Tibial artery (tissue), 4 donors: ENCODE data around the gene CD247.

ENCODE experiments used
- DNase-seq, 2 donors: peaks; one replicate each; pipeline ENCODE4 v3.0.0-alpha.2; 2019
- H3K27ac ChIP-seq, 2 donors: fragments of 200-600 bp; sonication (generic) in 1 of 2; 1 replicate in 1 of 2; 2 replicates in 1 of 2; pipeline ENCODE4 v1.5.1; 2018 to 2019; ENCODE audit warnings: mild to moderate bottlenecking in 1 of 2
- H3K27me3 ChIP-seq, 2 donors: fragments of 200-600 bp; sonication (generic) in 1 of 2; one replicate each; pipeline versions ENCODE4 v1.5.1 to v1.6.0; 2016 to 2019
- H3K36me3 ChIP-seq, 3 donors: fragments of 200-600 bp; sonication (generic) in 2 of 3; one replicate each; pipeline ENCODE4 v1.5.1; 2016 to 2019; ENCODE audit warnings: mild to moderate bottlenecking in 2 of 3
- H3K4me1 ChIP-seq, 4 donors: fragments of 200-600 bp; sonication (generic) in 2 of 4; 1 replicate in 3 of 4; 2 replicates in 1 of 4; pipeline ENCODE4 v1.5.1; 2016 to 2019
- H3K4me3 ChIP-seq, 2 donors: fragments of 200-600 bp; sonication (generic) in 1 of 2; 1 replicate in 1 of 2; 2 replicates in 1 of 2; pipeline ENCODE4 v1.5.1; 2018 to 2019; ENCODE audit warnings: mild to moderate bottlenecking in 2 of 2
- H3K9me3 ChIP-seq, 3 donors: fragments of 200-600 bp; sonication (generic) in 1 of 3; one replicate each; pipeline ENCODE4 v1.5.1; 2016 to 2019
- intact Hi-C: fragments of 100-400 bp; cut with DNase I; formaldehyde crosslinking; loops from one replicate; pipeline ENCODE4 v1.15.0; 2023; ENCODE audit warnings: low total_unique reads
- TF ChIP-seq, protein P1 (sequence below), 2 experiments: fragments of 200-600 bp in 1 of 2; fragments of 450-650 bp in 1 of 2; IDR thresholded peaks; one replicate each; pipeline ENCODE4 v1.5.1; 2017 to 2019; ENCODE audit warnings: antibody characterized with exemption in 2 of 2, mild to moderate bottlenecking in 1 of 2, moderate library complexity in 1 of 2

CD247 gene

GRCh38 chr1:167473761-167474160 lies 44.6 kb downstream of the CD247 start:
- TF ChIP-seq, protein P1, sequence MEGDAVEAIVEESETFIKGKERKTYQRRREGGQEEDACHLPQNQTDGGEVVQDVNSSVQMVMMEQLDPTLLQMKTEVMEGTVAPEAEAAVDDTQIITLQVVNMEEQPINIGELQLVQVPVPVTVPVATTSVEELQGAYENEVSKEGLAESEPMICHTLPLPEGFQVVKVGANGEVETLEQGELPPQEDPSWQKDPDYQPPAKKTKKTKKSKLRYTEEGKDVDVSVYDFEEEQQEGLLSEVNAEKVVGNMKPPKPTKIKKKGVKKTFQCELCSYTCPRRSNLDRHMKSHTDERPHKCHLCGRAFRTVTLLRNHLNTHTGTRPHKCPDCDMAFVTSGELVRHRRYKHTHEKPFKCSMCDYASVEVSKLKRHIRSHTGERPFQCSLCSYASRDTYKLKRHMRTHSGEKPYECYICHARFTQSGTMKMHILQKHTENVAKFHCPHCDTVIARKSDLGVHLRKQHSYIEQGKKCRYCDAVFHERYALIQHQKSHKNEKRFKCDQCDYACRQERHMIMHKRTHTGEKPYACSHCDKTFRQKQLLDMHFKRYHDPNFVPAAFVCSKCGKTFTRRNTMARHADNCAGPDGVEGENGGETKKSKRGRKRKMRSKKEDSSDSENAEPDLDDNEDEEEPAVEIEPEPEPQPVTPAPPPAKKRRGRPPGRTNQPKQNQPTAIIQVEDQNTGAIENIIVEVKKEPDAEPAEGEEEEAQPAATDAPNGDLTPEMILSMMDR (IDR thresholded peaks at IDR 0.05) = no peak
- H3K27me3 ChIP-seq = no peaks in the 10 kb centered on the region
- no peak overlapping the region for H3K4me3 ChIP-seq
- no peaks in the 10 kb centered on the region for H3K4me1 ChIP-seq
- no peaks in the 10 kb centered on the region for H3K36me3 ChIP-seq
- no peak overlapping the region for H3K27ac ChIP-seq
- DNase-seq = no peak
- intact Hi-C loops = no loop called here
- H3K9me3 ChIP-seq = no peaks in the 10 kb centered on the region

GRCh38 chr1:167472752-167473521 lies 45.4 kb downstream of the CD247 start:
- intact Hi-C loops = no loop called here
- TF ChIP-seq, protein P1 (IDR thresholded peaks at IDR 0.05) = no peak
- DNase-seq = no peak
- Histone ChIP-seq H3K4me1 (no peaks in the 10 kb centered on the region), H3K36me3 (no peaks in the 10 kb centered on the region), H3K27me3 (no peaks in the 10 kb centered on the region), H3K4me3 (no peak overlapping the region), H3K9me3 (no peaks in the 10 kb centered on the region), H3K27ac (no peak overlapping the region)

- no peaks in the 10 kb centered on the region for H3K36me3 ChIP-seq
- no peaks in the 10 kb centered on the region for H3K27me3 ChIP-seq
- intact Hi-C loops = no loop called here
- H3K27ac ChIP-seq = no peak overlapping the region
- TF ChIP-seq, protein P1 (IDR thresholded peaks at IDR 0.05) = no peak
- H3K4me1 ChIP-seq = no peaks in the 10 kb centered on the region
- no peaks in the 10 kb centered on the region for H3K9me3 ChIP-seq
- DNase-seq = no peak
- no peak overlapping the region for H3K4me3 ChIP-seq
Measured at GRCh38 chr1:167471568-167471967, 46.8 kb downstream of the CD247 start.

GRCh38 chr1:167469280-167469965 lies 48.9 kb downstream of the CD247 start:
- no peaks in the 10 kb centered on the region for H3K27me3 ChIP-seq
- DNase-seq = no peak
- intact Hi-C loops = no loop called here
- H3K36me3 ChIP-seq = no peaks in the 10 kb centered on the region
- no peaks in the 10 kb centered on the region for H3K4me1 ChIP-seq
- no peak overlapping the region for H3K27ac ChIP-seq
- TF ChIP-seq, protein P1 (IDR thresholded peaks at IDR 0.05) = no peak
- H3K4me3 ChIP-seq = no peak overlapping the region
- no peaks in the 10 kb centered on the region for H3K9me3 ChIP-seq

DNA sequence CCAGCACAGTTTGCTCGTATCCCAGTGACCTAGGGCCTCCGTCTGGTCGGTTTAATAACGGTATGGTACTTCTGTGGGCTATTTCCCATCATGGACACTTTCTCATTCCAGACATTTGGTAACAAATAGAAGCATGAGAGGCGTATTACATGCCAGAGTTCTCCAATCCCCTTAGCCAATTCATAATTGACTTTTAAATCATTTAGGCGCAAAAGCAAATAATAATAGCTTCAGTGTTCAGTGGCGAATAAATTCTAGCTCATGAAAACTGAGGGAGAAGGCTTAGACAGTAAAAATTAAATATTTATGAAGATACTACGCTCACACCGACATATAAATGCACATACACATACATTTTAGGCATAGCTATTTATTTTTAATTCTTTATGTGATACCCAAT lies 50.6 kb downstream of the CD247 start:
- no peak overlapping the region for H3K4me3 ChIP-seq
- no peak for DNase-seq
- TF ChIP-seq, protein P1 (IDR thresholded peaks at IDR 0.05) = no peak
- no peaks in the 10 kb centered on the region for H3K36me3 ChIP-seq
- H3K9me3 ChIP-seq = no peaks in the 10 kb centered on the region
- H3K27me3 ChIP-seq = no peaks in the 10 kb centered on the region
- no peaks in the 10 kb centered on the region for H3K4me1 ChIP-seq
- intact Hi-C loops = no loop called here
- no peak overlapping the region for H3K27ac ChIP-seq
